Thoracic aorta (tissue), 2 donors: Measurements from ENCODE around the gene CLN3. TPM values are rescaled to one million over a fixed set of nuclear protein-coding genes. Genes with fewer than 3 reads are reported as not detected.
"Not testable (repeated sequence)": the region's sequence is repeated elsewhere in the genome, so short reads cannot be mapped to it uniquely, and the experiment has no call there.

Source experiments
- ATAC-seq: fragments of 150-250 bp; one replicate; pipeline ENCODE4 v1.8.0; 2017; ENCODE audit warnings: low read depth; ENCODE audit not compliant: insufficient number of reproducible peaks, low FRiP score
- DNase-seq: peaks from one replicate; pipeline ENCODE4 v3.0.0-alpha.2; 2020; ENCODE audit warnings: low spot score
- H3K27ac ChIP-seq, 2 donors: fragments of 200-600 bp; sonication (generic); 1 replicate in 1 of 2; 2 replicates in 1 of 2; pipeline ENCODE4 v1.5.1; 2016; ENCODE audit warnings: mild to moderate bottlenecking in 2 of 2, moderate library complexity in 2 of 2
- H3K27me3 ChIP-seq: fragments of 200-600 bp; sonication (generic); replicated peaks from 2 replicates; pipeline ENCODE4 v1.6.0; 2016; ENCODE audit warnings: mild to moderate bottlenecking; ENCODE audit not compliant: insufficient read depth
- H3K36me3 ChIP-seq: fragments of 200-600 bp; sonication (generic); one replicate; pipeline ENCODE4 v1.5.1; 2016
- H3K4me1 ChIP-seq, 2 donors: fragments of 200-600 bp; sonication (generic); 1 replicate in 1 of 2; 2 replicates in 1 of 2; pipeline versions ENCODE4 v1.5.1 to v1.6.0; 2016; ENCODE audit warnings: low read depth in 2 of 2, mild to moderate bottlenecking in 1 of 2; ENCODE audit not compliant: control insufficient read depth in 1 of 2
- H3K4me3 ChIP-seq: fragments of 200-600 bp; sonication (generic); 2 replicates; pipeline ENCODE4 v1.5.1; 2016; ENCODE audit warnings: mild to moderate bottlenecking
- H3K9me3 ChIP-seq: fragments of 200-600 bp; sonication (generic); 2 replicates; pipeline ENCODE4 v1.5.1; 2016
- CTCF ChIP-seq: fragments of 200-600 bp; sonication (generic); IDR thresholded peaks from one replicate; pipeline ENCODE4 v1.5.1; 2019; ENCODE audit warnings: antibody characterized with exemption
- total RNA-seq, 2 donors: library from RNA; depleted of rRNA; stranded (reverse); fragments of >200 nt; gene quantifications; one replicate each; pipeline versions ENCODE4 v1.1.0 to v1.2.3, GENCODE V29; 2016

Gene CLN3
- total RNA-seq, 2 donors from 2014 or later: 16.9 to 25.2 TPM

DNA sequence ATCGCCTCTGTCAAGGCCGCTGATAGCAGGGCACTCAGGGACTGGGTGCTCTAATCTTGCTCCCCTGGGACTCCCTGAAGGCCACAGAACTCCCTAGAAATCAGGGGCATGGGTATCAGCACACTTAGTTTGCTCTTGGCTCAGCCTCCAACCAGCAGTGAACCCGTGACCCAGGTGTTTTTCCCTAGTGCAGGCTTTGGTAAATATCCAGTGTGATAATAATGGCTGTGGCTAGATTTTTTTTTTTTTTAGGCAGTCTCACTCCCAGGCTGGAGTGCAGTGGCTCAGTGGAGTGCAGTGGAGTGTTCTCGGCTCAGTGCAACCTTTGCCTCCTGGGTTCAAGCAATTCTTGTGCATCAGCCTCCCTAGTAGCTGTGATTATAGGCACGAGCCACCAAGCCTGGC is 36.6 kb upstream of the CLN3 start:
- Histone ChIP-seq H3K4me1 (peaks cover 7 to 12% of the 10 kb centered on the region in 2 donors), H3K36me3 (no peaks in the 10 kb centered on the region), H3K9me3 (no peaks in the 10 kb centered on the region), H3K4me3 (no peak overlapping the region), H3K27ac (no peak overlapping the region), H3K27me3 (no peaks in the 10 kb centered on the region)
- DNase-seq (no peak), ATAC-seq (no peak)
- no peak for TF ChIP-seq CTCF

DNA sequence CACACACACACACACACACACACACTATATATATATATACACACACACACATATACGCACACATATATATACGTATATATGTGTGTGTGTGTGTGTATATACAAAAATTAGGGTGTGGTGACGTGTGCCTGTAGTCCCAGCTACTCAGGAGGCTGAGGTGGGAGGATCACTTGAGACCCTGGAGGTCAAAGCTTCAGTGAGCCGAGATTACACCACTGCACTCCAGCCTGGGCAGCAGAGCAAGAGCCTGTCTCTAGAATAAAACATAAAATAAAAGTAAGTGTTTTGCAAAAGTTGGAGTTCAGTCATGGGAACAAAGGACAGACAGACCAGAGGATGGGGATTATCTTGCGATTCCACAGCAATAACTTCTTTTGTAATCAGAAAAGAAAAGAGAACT is 36.1 kb upstream of the CLN3 start:
- H3K27ac ChIP-seq: no peak overlapping the region

GRCh38 chr16:28527100-28527785 is 35.4 kb upstream of the CLN3 start:
- not testable (repeated sequence) for DNase-seq, H3K4me1 ChIP-seq, H3K4me3 ChIP-seq, ATAC-seq, H3K27ac ChIP-seq, H3K36me3 ChIP-seq, H3K9me3 ChIP-seq, H3K27me3 ChIP-seq

More for the DNA sequence above, 36.1 kb upstream of the CLN3 start:
- no peaks in the 10 kb centered on the region for H3K36me3 ChIP-seq
- H3K4me3 ChIP-seq: no peak overlapping the region
- no peak for DNase-seq
- H3K27me3 ChIP-seq: no peaks in the 10 kb centered on the region
- TF ChIP-seq CTCF: no peak
- no peak for ATAC-seq
- no peaks in the 10 kb centered on the region for H3K9me3 ChIP-seq
- H3K4me1 ChIP-seq: peaks cover 7% of the 10 kb centered on the region in 2 donors

DNA sequence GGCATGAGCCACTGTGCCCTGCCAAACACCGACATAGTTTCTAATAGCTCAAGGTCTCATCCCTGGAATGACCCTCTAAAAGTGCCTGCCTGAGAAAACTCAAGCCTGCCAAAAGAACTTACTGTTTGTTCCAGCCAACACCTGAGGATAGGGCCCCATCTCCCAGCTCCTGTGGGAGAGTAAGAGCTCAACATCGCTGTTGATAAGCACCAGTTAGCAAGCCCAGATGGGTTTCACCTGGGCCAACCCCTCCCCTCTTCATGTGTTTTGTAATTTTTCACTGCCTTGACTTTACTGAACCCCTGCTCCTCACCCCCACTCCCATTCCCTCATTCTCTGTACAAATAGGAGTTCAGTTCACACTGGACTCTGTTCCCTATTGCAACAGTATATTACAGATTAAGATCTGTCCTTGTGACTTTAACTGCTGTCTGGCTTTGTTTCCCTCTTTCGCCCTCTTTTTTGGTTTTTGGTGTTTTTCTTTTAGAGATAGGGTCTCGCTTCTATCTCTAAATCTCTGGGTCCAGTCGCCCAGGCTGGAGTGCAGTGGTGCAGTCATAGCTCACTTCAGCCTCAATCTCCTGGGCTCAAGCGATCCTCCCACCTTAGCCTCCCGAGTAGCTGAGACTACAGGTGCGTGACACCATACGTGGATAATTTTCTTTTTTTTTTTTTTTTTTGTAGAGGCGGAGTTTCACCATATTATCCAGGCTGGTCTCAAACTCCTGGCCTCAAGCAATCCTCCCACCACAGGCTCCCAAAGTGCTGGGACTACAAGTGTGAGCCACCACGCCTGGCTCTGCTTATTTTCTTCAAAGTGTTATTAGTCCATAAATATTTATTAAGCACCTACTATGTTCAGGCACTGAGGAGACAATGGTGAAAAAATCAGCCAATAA is 34.6 kb upstream of the CLN3 start:
- Histone ChIP-seq H3K27ac (no peak overlapping the region), H3K4me3 (no peak overlapping the region), H3K27me3 (no peaks in the 10 kb centered on the region), H3K9me3 (no peaks in the 10 kb centered on the region), H3K36me3 (no peaks in the 10 kb centered on the region), H3K4me1 (no peaks in the 10 kb centered on the region)
- DNase-seq (no peak), ATAC-seq (no peak)
- TF ChIP-seq CTCF: no peak

DNA sequence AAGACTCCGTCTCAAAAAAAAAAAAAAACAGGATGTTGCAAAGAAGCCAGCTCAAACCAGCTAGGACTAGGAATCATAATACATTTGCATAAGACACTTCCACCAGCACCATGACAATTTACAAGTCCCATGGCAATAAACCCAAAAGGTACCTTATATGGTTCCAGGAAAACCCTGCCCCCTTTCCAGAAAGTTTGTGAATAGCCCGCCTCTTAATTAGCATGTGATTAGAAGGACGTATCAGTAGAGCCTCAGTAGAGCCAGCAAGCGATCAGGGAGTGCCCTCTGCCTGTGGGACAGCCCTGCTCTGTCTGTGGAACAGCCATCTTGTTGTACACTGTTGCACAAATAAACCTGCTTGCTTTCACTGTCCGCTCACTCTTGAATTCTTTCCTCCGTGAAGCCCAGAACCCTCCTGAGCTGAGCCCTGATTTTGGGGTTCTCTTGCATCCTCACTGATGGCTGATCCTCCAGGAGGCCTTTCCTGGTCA is 32.9 kb upstream of the CLN3 start:
- Histone ChIP-seq H3K36me3 (no peaks in the 10 kb centered on the region), H3K9me3 (no peaks in the 10 kb centered on the region), H3K27ac (no peak overlapping the region), H3K27me3 (no peaks in the 10 kb centered on the region), H3K4me3 (no peak overlapping the region), H3K4me1 (no peaks in the 10 kb centered on the region)
- no peak for ATAC-seq
- no peak for DNase-seq
- no peak for TF ChIP-seq CTCF
